Stimulated activated CD4-positive, alpha-beta T cell treated with anti-CD3 and anti-CD28 coated beads, Interleukin-4, amount 100 ng/mL, for 1 hour (primary cell): ENCODE measurements around the gene FCN1.

ENCODE experiments used
- DNase-seq: peaks from one replicate; pipeline ENCODE4 v3.0.0-alpha.2; 2020

Gene FCN1

DNA sequence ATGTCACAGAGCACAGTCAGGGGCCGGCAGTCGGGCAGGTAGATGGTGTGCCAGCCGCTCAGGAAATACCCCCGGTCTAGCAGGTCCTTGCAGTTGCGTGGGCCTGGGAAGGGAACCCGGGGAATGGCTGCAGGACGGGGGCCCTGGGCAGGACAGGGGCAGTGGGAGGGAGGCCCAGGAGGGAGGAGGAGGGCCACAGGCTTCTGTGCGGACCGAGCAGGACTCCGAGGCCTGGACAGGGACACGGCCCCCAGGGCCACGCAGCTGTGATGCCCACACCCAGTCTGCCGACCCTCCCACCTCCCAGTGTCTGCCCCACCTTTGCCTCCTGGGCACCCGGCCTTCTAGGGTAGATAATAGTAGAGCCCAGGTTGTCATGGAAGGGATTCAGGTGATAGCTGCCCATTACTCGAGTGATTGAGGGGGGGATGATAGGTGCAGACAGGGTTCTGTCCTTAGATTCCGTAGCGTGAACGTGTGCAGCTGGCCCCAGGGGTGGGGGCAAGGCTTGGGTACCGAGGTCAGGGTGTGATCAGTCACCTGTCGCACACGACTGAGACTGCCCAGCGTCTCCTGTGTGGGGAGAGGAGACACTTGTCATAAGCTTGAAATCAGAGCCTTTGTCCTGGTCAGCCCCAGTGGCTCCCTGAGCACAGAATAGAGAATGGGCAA lies 4.5 kb downstream of the FCN1 start:
- DNase-seq: no peak

DNA sequence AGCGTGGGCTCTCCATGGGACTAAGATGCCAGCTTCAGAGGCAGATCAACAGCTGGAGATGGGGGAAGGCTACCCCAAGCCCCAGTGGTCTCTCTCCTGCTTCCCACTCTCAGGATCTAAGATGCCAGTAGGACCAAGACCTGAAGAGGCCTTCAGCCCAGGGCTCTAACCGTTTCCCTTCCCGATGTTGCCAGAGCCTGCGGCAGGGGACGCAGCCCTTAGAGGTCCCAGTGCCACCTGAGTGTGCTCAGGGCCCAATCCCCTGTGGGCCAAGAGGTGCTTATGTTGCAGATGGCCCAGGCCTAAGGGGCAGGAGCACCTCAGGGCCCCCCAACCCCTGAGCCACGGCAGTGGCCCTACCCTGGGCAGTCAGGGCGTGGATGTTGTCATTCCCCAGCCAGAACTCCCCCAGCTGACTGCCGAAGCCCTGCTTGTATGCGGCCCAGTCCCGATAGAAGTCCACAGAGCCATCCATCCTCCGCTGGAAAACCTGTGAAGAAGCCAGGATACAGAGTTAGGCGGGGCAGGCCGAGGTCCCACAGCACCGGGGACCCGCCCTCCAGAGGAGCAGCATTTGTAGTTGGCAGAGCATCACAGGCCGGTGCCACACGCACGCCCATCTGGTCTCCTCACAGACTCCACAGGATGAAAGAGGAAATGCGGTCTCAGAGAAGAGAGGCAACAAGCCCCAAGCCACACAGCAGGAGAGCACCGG lies 5.4 kb downstream of the FCN1 start:
- DNase-seq: no peak

DNA sequence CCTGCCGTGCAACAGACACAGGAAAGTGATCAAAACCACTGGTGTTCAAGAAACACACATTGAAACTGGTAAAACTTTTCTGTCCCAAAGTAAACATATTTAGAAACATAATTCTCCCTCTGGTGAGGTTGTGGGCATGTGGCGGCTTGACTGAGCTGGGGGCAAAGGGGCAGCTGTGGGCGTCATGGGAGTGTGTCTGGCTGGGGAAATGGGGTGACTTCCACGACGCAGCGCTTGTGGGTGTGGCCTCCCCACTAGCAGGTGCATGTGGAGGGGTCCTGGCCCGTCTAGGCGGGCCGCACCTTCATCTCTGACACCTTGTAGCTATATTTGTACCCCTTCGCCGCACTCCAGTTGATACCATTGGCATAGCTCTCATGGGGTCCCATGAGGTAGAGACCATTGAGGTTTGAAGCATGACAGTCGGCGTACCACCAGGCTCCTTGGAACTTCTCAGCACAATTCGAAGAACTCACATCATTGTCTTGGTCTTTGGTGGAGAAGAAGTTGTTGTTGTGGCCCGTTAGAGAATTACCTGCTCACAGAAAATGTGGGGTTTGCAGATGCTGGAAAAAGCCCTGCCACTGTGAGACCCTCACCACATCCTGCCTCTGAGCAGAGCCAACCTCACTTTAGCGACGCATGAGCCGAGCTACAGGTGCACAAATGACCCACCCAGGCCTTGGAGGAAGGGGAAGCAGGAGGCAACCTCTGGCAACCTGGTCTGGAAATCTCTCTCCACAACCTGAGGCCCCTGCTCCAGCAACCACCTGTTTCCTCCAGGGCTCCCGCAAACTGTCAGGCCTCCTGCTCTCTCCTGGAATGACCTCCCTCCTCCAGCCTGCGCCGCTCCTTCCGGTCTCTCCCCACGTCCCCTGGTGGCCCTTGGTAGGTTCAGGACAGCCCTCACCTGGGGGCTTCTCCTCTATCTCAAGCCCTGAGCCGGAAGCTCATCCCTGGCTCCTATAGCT lies 7.9 kb downstream of the FCN1 start:
- DNase-seq: no peak

DNA sequence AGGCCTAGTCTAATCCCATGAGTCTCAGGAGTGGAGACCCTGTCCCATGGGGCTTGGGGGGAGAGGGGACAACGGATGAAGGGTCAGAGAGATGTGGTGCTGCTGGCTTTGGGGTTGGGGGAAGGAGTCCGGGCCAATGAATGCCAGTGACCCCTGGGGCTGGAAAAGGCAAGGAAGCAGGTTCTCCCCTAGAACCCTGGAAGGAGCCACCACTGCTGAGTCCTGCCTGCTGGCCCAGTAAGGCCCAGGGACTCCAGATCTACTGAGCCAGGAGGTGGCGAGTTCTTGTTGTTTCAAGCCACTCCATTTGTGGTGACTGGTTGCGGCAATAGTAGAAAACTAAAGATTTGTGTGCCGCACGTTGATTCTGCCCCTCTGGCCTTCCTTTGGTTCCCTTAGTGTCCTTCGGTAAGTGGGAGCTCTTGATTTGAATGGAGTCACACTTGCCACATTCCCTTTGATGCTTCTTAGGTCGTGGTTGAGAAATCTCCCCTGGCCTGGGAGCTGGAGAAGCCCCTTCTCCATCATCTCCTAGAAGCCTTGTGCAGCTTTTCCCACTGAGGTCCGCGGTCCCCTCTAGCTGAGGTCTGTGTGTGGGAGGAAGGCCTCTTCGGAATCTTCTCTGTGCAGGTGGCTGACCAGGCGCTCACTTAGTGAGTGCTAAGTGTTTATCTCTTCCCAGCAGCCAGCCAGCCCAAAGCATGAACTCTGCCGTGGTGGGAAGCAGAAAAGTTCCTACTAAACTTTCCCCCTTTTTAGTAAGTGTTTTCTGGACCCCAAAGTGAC lies 9.0 kb downstream of the FCN1 start:
- DNase-seq: no peak

DNA sequence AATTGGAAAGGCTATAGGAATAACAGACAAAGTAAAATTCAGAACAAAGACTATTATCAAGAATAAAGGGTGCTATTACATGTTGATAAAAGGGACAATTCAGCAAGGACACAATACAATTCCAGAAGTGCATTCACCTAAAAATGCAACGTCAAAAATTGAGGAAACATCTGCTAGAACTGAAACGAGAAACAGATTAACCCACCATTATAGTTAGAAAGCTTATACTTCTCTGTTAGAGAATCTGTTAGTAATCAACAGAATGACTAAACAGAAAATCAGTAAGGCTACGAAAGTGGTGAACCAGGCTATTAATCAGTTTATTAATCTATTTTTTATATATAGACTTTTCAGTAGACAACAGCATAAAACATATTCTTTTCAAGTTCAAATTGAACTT lies 14.8 kb downstream of the FCN1 start:
- no peak for DNase-seq

DNA sequence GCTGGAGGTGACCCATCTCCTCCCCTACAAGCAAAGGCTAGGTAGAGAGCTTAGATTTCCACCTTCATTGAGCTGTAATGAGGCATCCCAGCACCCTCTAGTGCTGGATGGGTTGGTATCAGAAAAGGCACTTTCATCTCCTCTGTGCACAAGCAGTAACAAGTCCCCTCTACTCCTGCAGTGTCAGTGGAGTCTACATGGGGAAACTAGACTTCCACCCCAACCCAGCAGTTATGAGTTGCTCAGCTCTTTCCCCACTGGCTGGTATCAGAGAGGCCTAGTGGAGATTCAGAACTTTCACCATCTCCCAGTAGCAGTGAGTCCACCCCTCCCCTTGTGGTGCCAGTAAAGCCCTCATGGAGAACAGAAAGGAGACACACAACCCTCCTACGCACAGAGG lies 17.9 kb downstream of the FCN1 start:
- DNase-seq: no peak

DNA sequence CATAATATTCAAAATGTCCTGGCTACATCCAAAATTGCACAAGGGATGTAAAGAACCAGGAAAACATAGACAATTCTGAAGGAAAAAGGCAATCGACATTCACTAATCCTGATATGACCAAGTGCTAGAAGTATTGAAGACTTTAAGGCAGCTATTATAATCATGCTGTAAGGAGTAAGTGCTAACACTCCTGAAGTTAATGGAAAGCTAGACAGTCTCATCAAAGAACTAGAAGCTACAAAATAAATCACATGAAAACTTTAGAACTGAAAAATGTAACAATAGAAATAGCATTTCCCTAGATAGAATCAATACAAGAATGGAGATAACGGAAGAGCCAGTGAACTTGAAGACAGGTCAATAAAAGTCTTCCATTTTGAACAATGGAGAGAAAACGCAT lies 18.5 kb downstream of the FCN1 start:
- no peak for DNase-seq

DNA sequence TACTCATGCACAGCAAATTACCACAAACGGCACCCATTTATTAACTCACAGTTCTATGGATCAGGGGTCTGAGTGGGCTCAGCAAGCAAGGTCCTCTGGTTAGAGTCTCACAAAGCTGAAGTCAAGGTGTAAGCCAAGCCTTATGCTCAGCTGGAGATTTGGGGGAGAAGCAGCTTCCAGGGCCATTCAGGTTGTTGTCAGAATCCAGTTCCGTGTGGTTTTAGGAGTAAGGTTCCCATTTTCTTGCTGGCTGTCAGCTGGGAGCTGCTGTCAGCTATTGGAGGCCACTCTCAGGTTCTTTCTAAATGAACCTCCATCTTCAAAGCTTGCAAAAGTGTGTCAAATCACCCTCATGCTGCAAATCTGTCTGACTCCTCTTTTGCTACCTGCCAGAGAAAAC lies 19.4 kb downstream of the FCN1 start:
- DNase-seq: no peak

DNA sequence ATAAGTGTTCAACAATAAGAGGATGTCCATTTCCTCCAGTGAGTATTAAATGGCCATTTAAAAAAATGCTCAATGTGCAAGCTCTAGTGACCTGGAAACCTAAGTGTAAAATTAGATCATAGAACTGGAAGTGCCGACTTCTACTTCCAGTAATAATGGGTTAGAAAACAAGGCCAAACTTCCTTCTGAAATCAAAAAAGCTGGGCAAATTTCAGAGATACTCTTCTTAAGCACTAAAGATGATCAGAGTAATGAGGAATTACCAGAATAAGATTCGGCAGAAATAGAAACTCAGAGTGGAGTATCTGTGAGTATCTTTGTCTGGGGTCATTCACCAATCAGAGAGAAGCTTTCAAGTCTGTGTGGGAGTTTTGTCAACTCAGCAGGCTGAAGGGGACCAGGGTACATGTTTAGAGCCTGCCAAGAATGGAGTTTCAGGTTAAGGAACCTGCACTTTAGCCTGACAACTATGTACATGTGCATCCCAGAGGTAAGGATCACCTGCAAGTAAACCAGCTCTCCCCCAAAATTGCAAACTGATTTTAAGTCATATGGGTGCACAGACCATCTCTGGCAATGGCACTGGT lies 20.0 kb downstream of the FCN1 start:
- no peak for DNase-seq

DNA sequence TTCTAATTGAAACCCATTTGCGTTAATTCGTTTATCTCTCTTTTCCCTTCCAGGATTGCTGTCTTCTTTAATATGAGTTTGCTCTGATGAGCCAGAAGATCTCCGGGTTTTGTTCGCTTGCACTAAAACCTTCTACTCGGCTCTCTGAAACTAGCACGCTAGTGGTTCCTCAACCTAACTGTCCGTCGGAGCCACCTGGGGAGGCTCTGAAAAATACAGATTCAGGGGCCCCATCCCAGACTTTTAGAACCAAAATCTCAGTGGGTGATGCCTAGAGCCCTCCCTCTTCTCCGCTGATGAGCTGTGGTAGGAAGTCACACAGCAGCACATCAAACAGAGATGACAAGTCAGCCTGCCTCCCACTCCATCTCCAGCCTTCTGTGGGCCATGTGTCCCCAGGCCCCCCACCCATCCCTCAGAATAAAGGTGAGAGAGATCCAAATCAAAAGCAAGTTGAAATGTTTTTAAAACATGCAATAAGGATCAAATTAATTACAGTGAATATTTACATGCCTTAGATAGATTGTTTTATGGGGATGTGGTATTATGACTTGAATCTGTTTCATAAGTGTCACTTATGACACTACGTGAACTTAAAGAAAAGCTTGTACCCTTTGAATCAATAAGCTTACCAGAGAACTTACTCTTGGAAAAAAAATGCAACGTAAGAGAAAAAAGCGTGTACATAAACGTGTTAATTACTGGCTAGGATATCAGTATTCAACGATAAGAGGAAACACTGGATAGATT lies 20.7 kb downstream of the FCN1 start:
- no peak for DNase-seq

DNA sequence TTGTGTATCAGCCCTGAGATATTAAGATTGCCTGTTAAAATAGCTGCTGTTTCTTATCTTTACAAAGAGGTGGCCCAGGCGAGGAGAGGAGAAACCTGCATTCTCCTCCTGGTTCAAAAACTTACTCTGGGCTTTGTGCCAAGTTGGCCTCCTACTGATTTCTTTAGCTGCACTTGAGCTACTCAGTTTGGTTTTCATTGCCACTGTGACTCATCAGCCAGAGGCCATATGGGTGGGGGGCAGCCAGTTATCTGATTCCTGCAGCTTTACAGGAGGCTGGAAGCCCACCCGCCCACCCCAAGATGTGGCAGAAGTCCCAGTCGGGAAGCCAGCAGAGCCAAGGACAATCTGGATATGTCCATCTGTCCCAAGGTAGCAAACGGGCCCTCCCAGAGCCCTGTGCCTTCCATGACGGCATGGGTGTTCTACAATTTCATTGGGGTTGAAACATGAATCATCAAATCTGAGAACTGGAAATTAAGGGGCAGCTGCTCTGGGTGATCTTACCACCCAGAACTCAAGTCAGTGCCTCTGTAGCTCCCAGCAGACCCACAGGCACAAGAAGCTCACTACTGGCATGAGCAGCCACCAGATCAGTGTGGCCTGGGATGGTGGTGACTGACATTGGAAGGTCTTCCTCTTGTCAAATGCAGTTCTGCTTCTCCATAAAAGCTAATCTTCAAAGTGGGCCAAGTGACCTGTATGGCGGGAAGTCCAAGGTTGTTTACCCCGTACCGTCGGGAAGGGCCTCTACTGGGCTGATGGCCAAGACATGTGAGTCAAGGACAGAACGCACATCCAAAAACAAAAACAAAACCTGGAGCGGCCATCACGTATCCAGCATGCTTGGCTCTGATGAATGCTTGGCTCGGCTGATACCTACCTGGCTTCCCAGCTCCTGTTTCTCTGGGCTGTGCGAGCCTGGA lies 21.5 kb downstream of the FCN1 start:
- no peak for DNase-seq

DNA sequence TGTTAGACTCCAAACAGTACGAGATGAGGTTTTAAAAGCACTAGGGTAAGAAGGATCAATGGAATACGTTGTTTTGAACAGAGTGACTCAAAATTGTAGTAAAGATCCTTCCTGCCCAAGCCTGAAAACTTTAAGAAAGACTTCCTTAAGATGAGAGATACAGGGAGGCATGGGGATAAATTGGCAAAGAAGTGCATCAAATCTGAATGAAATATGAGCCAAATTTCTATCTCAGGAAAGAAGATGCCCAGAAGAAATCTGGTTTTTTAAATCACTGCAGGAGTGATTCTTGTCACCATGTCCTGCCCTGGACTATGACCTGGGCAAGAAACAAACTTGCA lies 22.2 kb downstream of the FCN1 start:
- no peak for DNase-seq

DNA sequence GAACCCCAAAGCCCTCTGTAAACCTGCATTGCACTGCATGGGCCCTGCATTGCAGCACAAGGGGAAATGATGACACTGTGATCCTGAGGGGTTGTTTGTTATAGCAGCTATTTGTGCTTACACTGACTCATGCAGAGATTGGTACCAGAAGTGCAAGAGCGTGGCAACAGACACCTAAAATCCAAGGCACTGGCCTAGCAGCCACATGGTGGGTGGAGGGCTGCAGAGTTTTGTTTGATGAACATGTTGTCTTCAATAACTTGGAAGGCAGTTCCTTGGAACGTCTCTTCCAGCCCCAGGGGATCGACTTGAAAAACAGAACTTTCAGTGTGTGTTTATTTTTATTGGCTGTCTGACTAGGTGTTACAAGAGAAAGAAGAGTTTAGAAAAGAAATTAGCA lies 22.6 kb downstream of the FCN1 start:
- DNase-seq: no peak

DNA sequence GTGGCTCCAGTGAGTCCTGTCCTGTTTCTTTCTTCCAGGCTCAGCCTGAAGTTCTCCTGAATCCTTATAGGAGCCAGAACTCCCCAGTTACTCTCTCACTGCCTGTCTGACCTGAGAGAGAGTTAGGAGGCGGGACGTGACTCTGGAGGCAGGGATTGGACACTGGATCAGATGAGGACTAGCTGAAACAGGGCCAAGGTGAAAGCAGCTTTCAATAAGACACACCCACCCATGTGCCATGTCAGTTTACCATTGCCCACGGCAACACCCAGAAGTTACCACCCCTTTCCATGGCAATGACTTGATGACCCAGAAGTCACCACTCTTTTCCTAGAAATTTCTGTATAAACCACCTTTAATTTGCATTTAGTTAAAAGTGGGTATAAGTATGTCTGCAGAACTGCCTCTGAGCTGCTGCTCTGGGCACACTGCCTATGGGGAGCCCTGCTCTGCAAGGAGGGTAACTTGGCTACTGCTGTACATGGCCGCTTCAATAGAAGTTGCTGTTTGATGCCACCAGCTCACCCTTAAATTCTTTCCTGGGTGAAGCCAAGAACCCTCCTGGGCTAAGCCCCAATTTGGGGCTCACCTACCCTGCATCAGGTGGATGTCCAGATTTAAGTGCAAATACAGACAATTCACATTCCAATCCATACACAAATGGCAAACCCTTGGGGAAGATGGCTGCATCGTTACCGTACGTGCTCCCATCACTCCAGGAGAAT lies 23.4 kb downstream of the FCN1 start:
- no peak for DNase-seq

DNA sequence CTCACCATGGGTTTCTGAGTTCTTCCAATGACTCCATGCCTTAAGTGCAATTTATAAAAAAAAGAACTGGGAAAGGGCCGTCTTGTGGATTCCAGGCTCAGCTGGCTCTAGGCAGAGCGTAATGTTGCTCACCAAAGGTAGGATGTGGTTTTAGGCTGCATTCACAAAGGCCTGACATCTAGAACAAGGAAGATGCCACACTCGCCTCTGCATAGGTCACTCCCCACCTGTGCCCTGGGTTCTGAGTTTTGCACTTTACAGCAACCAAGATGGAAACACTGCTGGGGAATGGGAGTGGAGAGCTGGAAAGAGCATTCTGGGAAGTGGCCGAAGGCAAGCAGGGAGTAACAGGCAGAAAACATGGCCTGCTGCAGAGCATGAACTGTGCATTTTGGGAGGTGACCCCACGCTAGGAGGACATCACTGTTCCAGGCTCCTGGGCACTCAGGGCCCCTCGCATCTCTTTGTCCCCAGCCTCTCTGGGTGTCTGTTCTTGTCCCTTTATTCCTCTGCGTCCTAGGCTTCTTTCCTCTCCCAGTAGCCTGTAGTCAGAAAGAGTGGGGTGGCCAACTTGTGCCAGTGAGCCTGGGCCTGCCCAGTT lies 24.8 kb downstream of the FCN1 start:
- no peak for DNase-seq

DNA sequence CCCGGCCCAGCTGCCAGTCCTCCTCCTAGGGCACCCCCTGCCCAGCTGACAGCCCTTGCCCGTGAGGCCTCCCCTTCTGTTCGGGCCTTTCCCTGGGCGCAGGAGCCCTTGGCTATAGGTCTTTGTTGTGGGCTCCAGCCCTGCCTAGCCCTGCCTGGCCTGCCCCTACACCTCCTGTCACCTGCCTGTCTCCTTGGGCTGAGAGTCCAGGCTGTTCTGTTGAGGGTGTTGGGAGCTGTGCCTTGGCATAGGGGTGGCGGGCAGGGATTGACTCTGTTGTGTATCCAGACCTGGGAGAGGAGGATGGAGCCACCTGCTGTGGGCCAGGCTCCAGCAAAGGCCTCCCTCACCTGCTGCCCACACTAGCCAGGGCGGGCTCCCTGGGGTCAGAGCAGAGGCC lies 25.5 kb downstream of the FCN1 start:
- no peak for DNase-seq

DNA sequence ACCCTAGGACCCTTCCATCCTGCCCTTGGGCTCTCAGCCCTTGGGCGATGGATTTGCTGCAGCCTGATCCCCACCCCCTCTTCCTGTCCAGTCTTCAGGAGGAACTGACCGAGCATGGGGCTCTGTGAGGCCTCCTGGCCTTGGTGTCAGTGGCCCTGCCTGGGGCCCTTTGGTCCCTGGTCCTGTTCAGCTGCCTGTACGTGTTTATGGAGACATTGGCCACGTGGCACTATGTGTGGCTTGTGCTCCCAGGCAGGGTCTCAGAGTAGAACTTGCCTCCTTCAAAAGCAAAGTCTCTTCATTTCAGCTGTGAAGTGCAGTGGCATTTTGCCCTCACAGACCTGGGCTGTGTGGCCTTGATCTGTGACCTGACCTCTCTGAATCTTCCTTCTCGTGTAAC lies 26.0 kb downstream of the FCN1 start:
- DNase-seq: no peak

DNA sequence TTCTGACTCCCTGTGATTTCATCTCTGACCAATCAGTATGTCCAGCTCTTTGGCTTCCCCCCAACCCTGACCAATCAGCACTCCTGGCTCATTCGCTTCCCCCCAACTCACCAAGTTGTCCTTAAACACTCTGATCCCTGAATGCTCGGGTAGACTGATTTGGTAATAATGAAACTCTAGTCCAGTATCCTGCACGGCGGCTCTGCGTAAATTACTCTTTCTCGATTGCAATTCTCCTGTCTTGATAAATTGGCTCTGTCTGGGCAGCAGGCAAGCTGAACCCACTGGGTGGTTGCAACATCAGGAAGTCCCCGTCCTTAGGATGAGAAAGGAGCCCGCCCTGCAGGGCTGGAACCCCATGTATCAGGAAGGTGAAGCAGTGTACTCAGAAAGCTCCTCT lies 26.7 kb downstream of the FCN1 start:
- no peak for DNase-seq

DNA sequence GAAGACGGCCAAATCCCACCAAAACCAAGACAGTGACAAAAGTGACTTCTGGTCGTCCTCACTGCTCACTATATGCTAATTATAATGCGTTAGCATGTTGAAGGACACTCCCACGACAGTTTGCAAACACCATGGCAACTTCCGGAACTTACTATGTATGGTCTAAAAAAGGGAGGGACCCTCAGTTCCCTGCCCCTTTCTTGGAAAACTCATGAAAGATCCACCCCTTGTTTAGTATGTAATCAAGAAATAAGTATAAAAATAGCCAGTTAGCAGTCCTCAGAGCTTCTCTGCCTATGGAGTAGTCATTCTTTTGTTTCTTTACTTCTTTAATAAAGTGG lies 27.6 kb downstream of the FCN1 start:
- DNase-seq: no peak
